Measurements from ENCODE around the gene FAM200B.

DNA sequence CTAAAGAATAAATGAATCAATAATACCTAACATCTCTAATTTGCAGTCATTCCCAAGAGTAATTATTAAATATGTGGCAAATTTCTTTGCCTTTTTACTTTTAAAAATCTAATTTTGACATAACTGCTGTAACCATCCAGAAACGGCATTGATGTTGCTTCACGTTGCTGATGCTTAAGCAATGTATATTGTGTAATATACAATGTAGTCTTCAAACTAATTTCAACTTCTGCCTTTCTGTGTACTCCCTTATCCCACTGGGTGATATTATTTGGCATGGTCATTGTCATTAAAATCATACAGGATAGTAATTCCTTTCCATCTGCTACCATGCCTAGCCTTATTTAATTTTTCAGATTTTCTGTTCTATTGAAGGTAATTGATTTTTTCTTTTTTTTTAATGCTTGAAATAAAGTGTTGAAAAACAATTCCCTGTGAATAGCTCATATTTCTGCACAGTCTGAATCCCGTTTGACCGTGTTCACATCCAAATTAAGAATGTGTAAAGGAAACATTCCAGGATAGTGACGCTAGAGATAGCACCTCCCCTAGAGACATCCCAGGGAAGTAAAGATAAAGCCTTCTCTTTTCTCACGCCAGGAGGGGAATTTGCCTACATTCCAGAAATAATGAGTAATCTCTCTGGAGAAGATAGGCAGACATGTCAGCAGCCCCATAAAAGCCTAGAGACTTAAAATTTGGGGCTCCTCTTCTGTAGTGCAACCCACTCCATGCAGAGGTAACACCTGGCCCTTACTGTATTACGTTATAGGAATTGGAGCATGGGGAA lies 8.6 kb downstream of the FAM200B start:
- TF ChIP-seq, protein P1, sequence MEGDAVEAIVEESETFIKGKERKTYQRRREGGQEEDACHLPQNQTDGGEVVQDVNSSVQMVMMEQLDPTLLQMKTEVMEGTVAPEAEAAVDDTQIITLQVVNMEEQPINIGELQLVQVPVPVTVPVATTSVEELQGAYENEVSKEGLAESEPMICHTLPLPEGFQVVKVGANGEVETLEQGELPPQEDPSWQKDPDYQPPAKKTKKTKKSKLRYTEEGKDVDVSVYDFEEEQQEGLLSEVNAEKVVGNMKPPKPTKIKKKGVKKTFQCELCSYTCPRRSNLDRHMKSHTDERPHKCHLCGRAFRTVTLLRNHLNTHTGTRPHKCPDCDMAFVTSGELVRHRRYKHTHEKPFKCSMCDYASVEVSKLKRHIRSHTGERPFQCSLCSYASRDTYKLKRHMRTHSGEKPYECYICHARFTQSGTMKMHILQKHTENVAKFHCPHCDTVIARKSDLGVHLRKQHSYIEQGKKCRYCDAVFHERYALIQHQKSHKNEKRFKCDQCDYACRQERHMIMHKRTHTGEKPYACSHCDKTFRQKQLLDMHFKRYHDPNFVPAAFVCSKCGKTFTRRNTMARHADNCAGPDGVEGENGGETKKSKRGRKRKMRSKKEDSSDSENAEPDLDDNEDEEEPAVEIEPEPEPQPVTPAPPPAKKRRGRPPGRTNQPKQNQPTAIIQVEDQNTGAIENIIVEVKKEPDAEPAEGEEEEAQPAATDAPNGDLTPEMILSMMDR (IDR thresholded peaks at IDR 0.05), result no peak
- TF ChIP-seq EP300 (IDR thresholded peaks at IDR 0.05) (peak; percentile 62 to 81; a peak in 2 of 5 replicates), RCOR1 (IDR thresholded peaks at IDR 0.05; ENCODE audit: low read depth, low read length) (no peak), CBX2 (IDR thresholded peaks at IDR 0.05; ENCODE audit: borderline replicate concordance, low read depth) (no peak), POLR2A (IDR thresholded peaks at IDR 0.05; ENCODE audit: low read length) (no peak), KDM1A (IDR thresholded peaks at IDR 0.05; ENCODE audit: low read depth) (no peak)
- TF ChIP-seq, protein P2, sequence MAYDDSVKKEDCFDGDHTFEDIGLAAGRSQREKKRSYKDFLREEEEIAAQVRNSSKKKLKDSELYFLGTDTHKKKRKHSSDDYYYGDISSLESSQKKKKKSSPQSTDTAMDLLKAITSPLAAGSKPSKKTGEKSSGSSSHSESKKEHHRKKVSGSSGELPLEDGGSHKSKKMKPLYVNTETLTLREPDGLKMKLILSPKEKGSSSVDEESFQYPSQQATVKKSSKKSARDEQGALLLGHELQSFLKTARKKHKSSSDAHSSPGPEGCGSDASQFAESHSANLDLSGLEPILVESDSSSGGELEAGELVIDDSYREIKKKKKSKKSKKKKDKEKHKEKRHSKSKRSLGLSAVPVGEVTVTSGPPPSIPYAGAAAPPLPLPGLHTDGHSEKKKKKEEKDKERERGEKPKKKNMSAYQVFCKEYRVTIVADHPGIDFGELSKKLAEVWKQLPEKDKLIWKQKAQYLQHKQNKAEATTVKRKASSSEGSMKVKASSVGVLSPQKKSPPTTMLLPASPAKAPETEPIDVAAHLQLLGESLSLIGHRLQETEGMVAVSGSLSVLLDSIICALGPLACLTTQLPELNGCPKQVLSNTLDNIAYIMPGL (CRISPR knock-in tag; IDR thresholded peaks at IDR 0.05; ENCODE audit: borderline replicate concordance), result no peak
